ENCODE data around the gene FCER1A.

DNA sequence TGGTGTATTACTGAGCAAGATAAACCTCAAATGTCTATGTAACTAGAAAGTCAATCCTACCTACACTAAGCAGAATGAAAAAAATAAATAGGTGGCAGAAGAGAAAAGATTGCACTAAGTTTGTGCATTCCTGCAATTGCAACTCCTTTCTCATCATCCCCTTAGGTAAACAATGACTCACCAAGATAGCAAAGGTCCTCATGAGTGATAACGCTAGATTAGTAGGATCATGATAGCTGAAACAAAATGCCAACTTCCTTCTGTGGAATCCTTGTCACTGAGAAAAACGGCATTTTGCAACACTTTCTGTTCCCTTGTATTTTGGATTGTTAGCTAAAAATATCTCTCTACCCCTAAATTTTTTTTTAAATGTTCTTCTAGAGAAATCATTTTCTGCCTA is 20.0 kb upstream of the FCER1A start:
- TF ChIP-seq, protein P1, sequence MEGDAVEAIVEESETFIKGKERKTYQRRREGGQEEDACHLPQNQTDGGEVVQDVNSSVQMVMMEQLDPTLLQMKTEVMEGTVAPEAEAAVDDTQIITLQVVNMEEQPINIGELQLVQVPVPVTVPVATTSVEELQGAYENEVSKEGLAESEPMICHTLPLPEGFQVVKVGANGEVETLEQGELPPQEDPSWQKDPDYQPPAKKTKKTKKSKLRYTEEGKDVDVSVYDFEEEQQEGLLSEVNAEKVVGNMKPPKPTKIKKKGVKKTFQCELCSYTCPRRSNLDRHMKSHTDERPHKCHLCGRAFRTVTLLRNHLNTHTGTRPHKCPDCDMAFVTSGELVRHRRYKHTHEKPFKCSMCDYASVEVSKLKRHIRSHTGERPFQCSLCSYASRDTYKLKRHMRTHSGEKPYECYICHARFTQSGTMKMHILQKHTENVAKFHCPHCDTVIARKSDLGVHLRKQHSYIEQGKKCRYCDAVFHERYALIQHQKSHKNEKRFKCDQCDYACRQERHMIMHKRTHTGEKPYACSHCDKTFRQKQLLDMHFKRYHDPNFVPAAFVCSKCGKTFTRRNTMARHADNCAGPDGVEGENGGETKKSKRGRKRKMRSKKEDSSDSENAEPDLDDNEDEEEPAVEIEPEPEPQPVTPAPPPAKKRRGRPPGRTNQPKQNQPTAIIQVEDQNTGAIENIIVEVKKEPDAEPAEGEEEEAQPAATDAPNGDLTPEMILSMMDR (IDR thresholded peaks at IDR 0.05; ENCODE audit: borderline replicate concordance, extremely low read depth, low read length, poor library complexity, severe bottlenecking) = no peak
- TF ChIP-seq EZH2 (IDR thresholded peaks at IDR 0.05; ENCODE audit: borderline replicate concordance, low read depth, low read length, severe bottlenecking) = no peak
